Activated CD8-positive, alpha-beta T cell treated with anti-CD3 and anti-CD28 coated beads for 36 hours (primary cell): ENCODE results near the gene EIPR1. TPM values are rescaled to one million over a fixed set of nuclear protein-coding genes. Genes with fewer than 3 reads are reported as not detected.

Experiments
- ATAC-seq: fragments of 200-7000 bp; cut with Tn5 transposase; one replicate; pipeline ENCODE4 v1.10.0; 2021; ENCODE audit warnings: mild to moderate bottlenecking, moderate library complexity
- CTCF ChIA-PET: fragments of 350-600 bp; sonication (Branson Sonifier 250); formaldehyde crosslinking; loops from one replicate; lab custom pipeline; 2021; ENCODE audit warnings: antibody characterized with exemption; lab: Charles Lee
- POLR2A ChIA-PET: fragments of 350-600 bp; sonication (Branson Sonifier 250); formaldehyde crosslinking; loops from one replicate; lab custom pipeline; 2021; ENCODE audit warnings: antibody characterized with exemption; lab: Charles Lee
- DNase-seq: peaks from one replicate; pipeline ENCODE4 v3.0.0-alpha.2; 2020
- H3K27ac Mint-ChIP-seq: one replicate; pipeline ENCODE4 v1.8.0; 2021; ENCODE audit warnings: mild to moderate bottlenecking, mixed read lengths
- H3K27me3 Mint-ChIP-seq: one replicate; pipeline ENCODE4 v1.8.0; 2021; ENCODE audit warnings: mixed read lengths
- H3K36me3 Mint-ChIP-seq: one replicate; pipeline ENCODE4 v1.8.0; 2021; ENCODE audit warnings: low read depth, mixed read lengths
- H3K4me1 Mint-ChIP-seq: one replicate; pipeline ENCODE4 v1.8.0; 2021; ENCODE audit warnings: low read depth, mixed read lengths
- H3K4me3 Mint-ChIP-seq: one replicate; pipeline ENCODE4 v1.8.0; 2021; ENCODE audit warnings: mild to moderate bottlenecking, moderate library complexity, mixed read lengths
- H3K9me3 Mint-ChIP-seq: one replicate; pipeline ENCODE4 v1.8.0; 2021; ENCODE audit warnings: mixed read lengths
- intact Hi-C: fragments of 100-400 bp; cut with micrococcal nuclease; formaldehyde crosslinking; loops from one replicate; pipeline ENCODE4 v1.10.0; 2022
- total RNA-seq, 2 experiments: library from RNA; stranded (reverse); gene quantifications; one replicate each; pipeline ENCODE4 v1.2.3, GENCODE V29; 2021
- TF ChIP-seq, protein P1 (sequence below): fragments of 200-600 bp; IDR thresholded peaks from one replicate; pipeline ENCODE4 v1.8.0; 2022; ENCODE audit warnings: antibody characterized with exemption, mild to moderate bottlenecking

The EIPR1 gene
- total RNA-seq, 2 experiments from 2014 or later, result 38.4 to 39.1 TPM

DNA sequence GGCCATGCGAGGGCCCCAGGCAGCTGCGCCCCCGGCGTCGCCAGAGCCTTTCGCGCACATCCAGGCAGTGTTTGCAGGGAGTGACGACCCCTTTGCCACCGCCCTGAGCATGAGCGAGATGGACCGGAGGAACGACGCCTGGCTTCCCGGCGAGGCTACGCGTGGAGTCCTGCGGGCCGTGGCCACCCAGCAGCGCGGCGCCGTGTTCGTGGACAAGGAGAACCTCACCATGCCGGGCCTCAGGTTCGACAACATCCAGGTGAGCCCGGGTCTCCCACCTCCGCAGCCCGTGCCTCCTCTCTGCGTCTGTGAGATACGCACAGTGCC, 10.8 kb upstream of the EIPR1 start:
- ChIA-PET CTCF (no interaction called here), POLR2A (no interaction called here)
- Mint-ChIP-seq H3K9me3 (no peaks in the 10 kb centered on the region), H3K4me3 (no peak overlapping the region), H3K36me3 (peaks cover 39% of the 10 kb centered on the region), H3K27me3 (no peaks in the 10 kb centered on the region), H3K27ac (no peak overlapping the region), H3K4me1 (peaks cover 26% of the 10 kb centered on the region)
- TF ChIP-seq, protein P1, sequence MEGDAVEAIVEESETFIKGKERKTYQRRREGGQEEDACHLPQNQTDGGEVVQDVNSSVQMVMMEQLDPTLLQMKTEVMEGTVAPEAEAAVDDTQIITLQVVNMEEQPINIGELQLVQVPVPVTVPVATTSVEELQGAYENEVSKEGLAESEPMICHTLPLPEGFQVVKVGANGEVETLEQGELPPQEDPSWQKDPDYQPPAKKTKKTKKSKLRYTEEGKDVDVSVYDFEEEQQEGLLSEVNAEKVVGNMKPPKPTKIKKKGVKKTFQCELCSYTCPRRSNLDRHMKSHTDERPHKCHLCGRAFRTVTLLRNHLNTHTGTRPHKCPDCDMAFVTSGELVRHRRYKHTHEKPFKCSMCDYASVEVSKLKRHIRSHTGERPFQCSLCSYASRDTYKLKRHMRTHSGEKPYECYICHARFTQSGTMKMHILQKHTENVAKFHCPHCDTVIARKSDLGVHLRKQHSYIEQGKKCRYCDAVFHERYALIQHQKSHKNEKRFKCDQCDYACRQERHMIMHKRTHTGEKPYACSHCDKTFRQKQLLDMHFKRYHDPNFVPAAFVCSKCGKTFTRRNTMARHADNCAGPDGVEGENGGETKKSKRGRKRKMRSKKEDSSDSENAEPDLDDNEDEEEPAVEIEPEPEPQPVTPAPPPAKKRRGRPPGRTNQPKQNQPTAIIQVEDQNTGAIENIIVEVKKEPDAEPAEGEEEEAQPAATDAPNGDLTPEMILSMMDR, result no peak
- intact Hi-C loops, result loop anchor here (10.0 kb wide), 1 partner anchor 166 kb away; the partner anchor contains the start of gene RNASEH1
- ATAC-seq (no peak), DNase-seq (no peak)

DNA sequence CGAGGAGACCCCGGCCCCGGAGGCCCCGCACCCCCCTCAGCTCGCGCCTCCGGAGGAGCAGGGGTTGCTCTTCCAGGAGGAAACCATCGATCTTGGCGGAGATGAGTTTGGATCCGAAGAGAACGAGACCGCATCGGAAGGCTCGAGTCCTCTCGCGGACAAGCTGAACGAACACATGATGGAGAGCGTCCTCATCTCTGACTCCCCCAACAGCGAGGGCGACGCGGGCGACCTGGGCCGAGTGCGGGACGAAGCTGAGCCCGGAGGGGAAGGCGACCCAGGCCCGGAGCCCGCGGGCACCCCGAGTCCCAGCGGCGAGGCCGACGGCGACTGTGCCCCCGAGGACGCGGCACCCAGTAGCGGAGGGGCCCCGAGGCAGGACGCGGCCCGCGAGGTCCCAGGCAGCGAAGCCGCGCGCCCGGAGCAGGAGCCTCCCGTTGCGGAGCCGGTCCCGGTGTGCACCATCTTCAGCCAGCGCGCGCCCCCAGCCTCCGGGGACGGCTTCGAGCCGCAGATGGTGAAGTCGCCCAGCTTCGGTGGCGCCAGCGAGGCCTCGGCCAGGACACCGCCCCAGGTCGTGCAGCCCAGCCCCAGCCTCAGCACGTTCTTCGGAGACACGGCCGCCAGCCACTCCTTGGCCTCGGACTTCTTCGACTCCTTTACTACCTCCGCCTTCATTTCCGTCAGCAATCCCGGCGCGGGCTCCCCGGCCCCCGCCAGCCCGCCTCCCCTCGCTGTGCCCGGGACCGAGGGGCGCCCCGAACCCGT, 10.2 kb upstream of the EIPR1 start:
- Mint-ChIP-seq H3K27ac (no peak overlapping the region), H3K4me1 (peaks cover 23% of the 10 kb centered on the region)
- POLR2A ChIA-PET, result no interaction called here

DNA sequence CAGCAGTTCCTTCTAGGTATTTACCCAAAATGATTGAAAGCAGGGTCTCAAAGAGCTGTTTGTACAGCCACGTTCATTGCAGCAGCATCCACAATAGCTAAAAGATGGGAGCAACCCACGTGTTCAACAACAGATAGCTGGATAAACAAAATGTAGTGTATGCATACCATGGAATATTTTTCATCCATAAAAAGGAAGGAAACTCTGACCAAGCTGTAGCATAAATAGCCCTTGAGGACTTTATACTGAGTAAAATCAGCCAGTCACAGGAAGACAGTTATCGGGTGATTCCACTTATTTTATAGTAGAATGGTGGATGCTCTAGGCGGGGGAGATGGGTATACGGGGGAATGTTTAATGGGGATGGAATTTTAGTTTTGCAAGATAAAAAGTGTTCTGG, 9.4 kb upstream of the EIPR1 start:
- Mint-ChIP-seq H3K4me1 (peaks cover 23% of the 10 kb centered on the region), H3K36me3 (peaks cover 36% of the 10 kb centered on the region)
- no peak for ATAC-seq

More for the DNA sequence above, 10.2 kb upstream of the EIPR1 start:
- no peaks in the 10 kb centered on the region for H3K9me3 Mint-ChIP-seq
- no peak for DNase-seq
- peaks cover 37% of the 10 kb centered on the region for H3K36me3 Mint-ChIP-seq
- TF ChIP-seq, protein P1, result no peak
- intact Hi-C loops, result loop anchor here (10.0 kb wide), 1 partner anchor 167 kb away; the partner anchor contains the start of gene RNASEH1
- CTCF ChIA-PET, result interaction anchor here (4.2 kb wide), 1 partner anchor 36 kb away, joined by 28 read pairs; no protein-coding TSS in a partner anchor
- no peak overlapping the region for H3K4me3 Mint-ChIP-seq
- H3K27me3 Mint-ChIP-seq, result no peaks in the 10 kb centered on the region
- no peak for ATAC-seq

DNA sequence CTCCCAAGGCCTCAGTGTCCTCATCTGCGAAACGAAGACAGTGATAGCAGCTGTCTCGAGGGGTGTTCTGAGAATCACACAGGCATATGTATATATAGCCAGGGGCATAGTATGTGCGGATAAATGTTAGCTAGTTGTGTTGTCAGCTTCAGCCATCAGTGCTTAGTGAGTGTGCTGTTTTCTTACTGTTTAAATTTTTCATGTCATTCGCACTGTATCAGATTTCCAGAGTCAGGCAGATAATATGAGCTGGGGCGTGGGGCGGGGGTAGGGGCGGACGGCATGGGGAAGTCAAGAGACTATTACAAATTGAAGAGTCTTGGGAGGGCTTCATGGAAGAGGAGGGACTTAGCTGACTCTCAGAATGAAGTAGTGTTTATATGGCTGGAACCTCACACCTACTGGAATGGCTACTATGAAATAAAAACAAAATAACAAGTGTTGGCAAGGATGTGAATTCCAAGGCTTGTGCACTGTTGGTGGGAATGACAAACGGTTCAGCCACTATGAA, 8.9 kb upstream of the EIPR1 start:
- Mint-ChIP-seq H3K9me3 (no peaks in the 10 kb centered on the region), H3K36me3 (peaks cover 40% of the 10 kb centered on the region), H3K4me1 (peaks cover 27% of the 10 kb centered on the region), H3K27me3 (no peaks in the 10 kb centered on the region), H3K4me3 (no peak overlapping the region), H3K27ac (no peak overlapping the region)
- TF ChIP-seq, protein P1, result no peak
- ATAC-seq (no peak), DNase-seq (no peak)
- intact Hi-C loops, result loop anchor here (10.0 kb wide), 1 partner anchor 168 kb away; the partner anchor contains the start of gene RNASEH1
- ChIA-PET CTCF (interaction anchor here (1.5 to 4.2 kb wide), 2 partner anchors 37 to 75 kb away, joined by 5 to 28 read pairs; no protein-coding TSS in a partner anchor), POLR2A (no interaction called here)

More for the DNA sequence above, 9.4 kb upstream of the EIPR1 start:
- Mint-ChIP-seq H3K4me3 (no peak overlapping the region), H3K27ac (no peak overlapping the region), H3K9me3 (no peaks in the 10 kb centered on the region), H3K27me3 (no peaks in the 10 kb centered on the region)
- CTCF ChIA-PET, result interaction anchor here (1.5 to 4.2 kb wide), 2 partner anchors 36 to 75 kb away, joined by 5 to 28 read pairs; no protein-coding TSS in a partner anchor
- intact Hi-C loops, result loop anchor here (10.0 kb wide), 1 partner anchor 168 kb away; the partner anchor contains the start of gene RNASEH1
- POLR2A ChIA-PET, result no interaction called here
- TF ChIP-seq, protein P1, result no peak
- no peak for DNase-seq
